GM18520 (cell line): ENCODE data around the gene LMNTD2.
A peak's percentile ranks its signal among the peaks of the same experiment; 100 is the strongest.

ENCODE experiments used
- ATAC-seq: cut with Tn5 transposase; IDR thresholded peaks from one replicate; pipeline ENCODE4 v1.9.1; 2021; ENCODE audit not compliant: unreplicated experiment

Gene LMNTD2

DNA sequence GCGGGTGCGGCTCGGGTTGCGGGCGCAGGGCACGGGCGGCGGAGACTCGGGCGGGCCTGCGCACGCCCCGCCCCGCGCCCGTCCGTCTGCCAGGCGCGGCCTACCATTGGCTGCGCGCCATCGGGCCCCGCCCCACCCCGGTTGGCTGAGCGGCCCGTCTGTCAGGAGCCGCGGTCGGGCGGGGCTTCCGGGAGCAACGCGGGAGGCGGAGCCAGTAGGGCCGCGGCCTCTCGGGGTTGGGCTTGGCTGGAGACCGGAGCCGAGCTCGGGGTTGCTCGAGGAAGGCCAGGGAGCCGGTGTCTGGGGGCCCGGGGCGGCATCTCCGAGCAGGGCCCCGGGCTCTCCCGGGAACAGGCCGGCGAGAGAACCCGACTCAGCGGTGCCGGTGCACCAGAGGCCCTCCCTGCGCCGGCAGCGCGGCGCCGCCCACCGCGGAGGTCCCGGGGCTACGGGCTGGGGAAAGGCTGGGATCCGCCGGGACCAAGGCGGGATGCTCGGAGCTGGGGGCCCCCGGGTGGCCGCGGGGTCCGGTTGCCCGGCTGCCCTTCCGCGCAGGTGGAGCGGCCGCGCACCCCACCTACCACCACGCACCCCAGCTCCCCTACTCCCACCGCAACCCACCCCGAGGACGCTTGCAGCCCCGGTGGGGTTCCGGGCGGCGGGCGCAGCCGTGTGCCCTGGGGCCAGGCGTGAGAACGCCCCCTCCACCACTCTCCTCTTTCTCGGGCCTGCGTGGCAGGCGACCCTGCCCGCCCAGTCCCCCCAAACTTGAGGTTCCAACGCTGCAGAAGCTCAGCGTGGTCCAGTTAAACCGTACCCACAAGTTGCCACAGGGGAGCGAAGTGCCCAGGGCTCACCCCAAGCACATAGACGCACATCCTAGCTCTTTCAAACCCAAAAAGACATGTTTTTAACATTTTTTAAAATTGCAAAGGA, 24.8 kb downstream of the LMNTD2 start, which contains the start of gene HRAS:
Gene HRAS (minus strand): TSS at position 58 of the 936 bp plus-strand sequence.
- peak; percentile 64 for ATAC-seq

DNA sequence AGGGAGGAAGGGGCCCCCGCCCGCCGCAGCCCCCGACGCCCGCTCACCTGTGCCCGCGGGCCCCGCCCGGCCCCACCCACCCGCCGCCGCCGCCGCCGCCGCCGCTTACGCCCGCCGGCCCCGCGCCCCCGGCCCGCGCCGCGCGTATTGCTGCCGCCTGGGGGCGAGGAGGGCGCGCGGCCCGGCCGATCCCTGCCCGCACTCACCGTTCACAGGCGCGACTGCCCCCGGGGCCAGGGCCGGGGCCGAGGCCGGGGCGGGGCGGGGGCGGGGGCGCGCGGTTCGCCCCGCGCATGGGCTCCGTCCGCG, 25.4 kb downstream of the LMNTD2 start:
- no peak for ATAC-seq

- ATAC-seq = no peak
These were observed 25.9 kb downstream of the LMNTD2 start for GRCh38 chr11:534396-535209.

DNA sequence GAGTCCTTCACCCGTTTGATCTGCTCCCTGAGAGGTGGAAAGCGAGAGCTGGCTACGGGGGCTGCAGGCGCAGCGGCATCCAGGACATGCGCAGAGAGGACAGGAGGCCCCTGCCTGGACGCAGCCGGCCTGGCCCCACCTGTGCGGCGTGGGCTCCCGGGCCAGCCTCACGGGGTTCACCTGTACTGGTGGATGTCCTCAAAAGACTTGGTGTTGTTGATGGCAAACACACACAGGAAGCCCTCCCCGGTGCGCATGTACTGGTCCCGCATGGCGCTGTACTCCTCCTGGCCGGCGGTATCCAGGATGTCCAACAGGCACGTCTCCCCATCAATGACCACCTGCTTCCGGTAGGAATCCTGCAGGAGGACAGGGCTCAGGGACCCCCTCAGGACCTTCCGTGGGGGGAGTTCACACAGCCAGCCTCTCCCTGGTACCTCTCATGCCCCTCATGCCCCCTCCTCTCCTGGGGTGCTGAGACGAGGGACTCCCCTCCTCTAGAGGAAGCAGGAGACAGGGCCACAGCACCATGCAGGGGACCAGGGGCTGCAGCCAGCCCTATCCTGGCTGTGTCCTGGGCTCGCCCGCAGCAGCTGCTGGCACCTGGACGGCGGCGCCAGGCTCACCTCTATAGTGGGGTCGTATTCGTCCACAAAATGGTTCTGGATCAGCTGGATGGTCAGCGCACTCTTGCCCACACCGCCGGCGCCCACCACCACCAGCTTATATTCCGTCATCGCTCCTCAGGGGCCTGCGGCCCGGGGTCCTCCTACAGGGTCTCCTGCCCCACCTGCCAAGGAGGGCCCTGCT, 26.7 kb downstream of the LMNTD2 start:
- ATAC-seq = no peak

- ATAC-seq = no peak
These were observed 27.5 kb downstream of the LMNTD2 start for GRCh38 chr11:532986-533585.

GRCh38 chr11:532527-532985, 28.0 kb downstream of the LMNTD2 start:
- no peak for ATAC-seq

- no peak for ATAC-seq
These were observed 28.5 kb downstream of the LMNTD2 start for GRCh38 chr11:531919-532526.

- ATAC-seq = no peak
These were observed 29.3 kb downstream of the LMNTD2 start for GRCh38 chr11:530960-531831.

DNA sequence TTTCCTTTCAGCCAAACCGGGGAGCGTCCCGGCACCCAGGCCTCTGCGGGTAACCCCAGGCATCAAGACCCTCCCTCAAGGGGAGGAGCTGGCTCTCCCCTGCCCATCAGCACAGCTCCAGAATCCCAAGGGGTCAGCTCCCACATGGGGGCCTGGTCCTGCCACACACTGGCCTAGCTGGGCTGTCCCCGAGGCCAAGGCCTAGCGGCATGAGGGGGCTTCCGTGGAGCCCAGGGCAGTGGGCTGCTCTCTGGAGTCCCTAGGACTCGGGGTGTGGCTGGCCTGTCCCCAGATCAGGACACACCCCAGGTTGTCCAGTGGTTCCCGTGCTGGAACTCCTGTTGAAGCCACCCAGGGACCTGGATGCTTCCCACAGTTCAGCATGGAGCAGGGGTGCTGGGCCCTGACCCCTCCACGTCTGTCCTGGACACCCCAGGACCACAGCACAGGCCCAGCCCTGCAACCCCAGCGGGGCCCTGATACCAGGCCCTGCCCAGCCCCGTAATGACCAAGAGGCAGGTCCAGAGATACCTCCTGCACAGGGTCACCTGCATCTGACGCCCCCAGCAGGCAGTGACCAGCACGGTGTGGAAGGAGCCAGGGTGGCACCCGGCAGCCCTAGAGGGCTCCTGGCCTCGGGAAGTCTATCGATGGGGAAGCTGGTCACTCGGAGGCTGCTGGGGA, 30.7 kb downstream of the LMNTD2 start:
- ATAC-seq = no peak

GRCh38 chr11:528815-529727, 31.5 kb downstream of the LMNTD2 start:
- ATAC-seq = no peak

DNA sequence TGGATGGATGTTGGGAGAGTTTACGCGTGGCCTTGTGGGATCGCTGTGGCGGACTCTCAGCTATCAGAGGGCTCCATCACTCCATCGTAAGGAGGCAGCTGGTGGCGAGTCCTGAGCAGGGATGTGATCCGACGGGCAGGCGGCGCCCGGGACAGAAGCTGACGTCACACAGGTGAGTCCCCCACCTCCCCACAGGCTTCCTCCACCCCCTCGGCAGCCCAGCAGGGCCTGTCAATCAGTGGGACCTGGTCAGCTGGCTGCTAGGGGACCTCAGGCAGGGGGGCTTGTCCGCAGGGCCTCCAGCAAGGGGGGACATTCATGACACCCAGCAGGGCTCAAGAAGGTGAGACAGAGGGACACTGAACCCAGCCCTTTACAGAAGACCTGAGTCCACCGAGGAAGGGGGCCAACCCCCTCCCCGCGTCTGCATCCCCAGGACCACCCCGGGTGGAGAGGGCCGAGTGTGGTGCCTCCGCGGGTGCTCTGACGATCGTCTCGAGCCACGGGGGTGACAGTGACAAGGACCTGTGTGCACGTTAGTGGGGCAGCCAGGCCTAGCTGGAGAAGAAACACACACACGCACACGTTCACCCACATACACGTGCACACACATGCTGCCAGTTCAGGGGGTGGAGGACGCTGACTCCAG, 32.2 kb downstream of the LMNTD2 start:
- ATAC-seq = no peak

GRCh38 chr11:526192-526591, 34.3 kb downstream of the LMNTD2 start:
- ATAC-seq = no peak

- ATAC-seq = no peak
These were observed 39.3 kb downstream of the LMNTD2 start for GRCh38 chr11:521177-521688.

DNA sequence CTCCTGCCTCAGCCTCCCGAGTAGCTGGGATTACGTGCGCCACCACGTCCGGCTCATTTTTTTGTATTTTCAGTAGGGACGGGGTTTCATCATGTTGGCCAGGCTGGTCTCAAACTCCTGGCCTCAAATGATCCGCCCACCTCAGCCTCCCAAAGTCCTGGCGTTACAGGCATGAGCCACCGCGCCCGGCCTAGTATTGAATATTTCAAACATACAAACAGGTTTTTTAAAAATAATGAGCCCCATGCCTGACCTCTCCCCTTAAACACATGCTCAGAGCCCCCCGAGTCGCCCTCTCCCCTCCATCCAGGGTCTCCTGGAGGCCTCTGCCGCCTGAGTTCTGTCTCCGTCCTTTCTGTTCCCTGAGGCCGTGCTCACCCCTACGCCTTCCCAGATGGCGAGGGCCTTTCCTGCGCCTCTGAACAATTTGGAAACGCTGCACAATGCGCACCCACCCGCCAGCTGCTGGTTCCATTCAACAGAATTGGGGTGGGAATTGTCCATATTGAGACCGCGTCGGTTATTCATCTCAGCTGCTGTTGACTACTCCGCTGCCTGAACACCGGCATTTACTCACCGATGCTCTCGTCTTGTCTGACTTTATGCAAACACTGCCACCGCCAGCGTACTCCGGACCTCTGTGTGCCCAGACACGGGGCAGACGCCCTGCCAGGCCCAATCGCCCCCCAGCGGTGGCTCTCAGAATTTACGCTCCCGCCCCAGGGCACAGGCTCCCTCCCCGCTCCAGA, 39.9 kb downstream of the LMNTD2 start:
- no peak for ATAC-seq

DNA sequence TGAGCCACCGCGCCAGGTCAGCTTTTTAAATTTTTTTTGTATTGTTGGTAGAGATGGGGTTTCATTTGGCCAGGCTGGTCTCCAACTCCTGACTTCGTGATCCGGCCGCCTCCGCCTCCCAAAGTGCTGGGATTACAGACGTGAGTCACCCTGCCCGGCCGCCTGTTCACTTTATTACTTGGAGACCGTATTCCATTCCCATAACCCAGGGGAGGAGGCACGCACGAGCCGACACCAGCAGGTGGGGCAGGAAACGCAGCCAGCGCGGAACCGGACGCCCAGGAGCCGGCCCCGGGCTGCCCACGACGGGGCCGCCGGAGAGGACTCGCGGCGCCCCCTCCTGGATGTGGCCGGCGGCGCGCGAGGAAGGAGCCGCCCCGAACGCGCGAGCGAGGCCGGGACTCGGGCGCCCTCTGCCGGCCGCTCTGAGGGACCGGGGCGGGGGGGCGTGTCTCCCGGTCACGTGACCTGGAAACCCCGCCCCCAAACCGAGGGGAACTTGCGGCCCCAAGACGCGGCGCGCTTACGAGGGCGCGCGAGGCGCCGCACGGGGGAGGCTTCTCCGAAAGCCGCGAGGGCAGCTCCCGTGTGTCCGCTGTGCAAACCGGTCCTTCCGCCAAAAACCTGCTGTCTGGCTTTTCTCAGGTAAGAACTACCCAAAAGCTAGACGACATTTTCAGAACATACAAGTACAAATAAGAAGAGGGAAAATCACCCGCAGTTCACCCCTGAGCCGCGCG, 41.9 kb downstream of the LMNTD2 start:
- ATAC-seq = peak; percentile 46
